Psoas muscle (tissue), 8 donors: ENCODE data around the gene PSMB7. TPM values are rescaled to one million over a fixed set of nuclear protein-coding genes. Genes with fewer than 3 reads are reported as not detected.

ENCODE experiments used
- ATAC-seq, 4 donors: fragments of 200-7000 bp; cut with Tn5 transposase; one replicate each; pipeline ENCODE4 v1.9.1; 2020; ENCODE audit warnings: moderate library complexity in 3 of 4, mild to moderate bottlenecking in 2 of 4
- DNase-seq, 2 donors: peaks; one replicate each; pipeline ENCODE4 v3.0.0-alpha.2; 2020
- H3K27ac ChIP-seq: fragments of 200-600 bp; one replicate; pipeline ENCODE4 v1.8.0; 2022
- H3K27me3 ChIP-seq, 3 donors: fragments of 200-600 bp in 1 of 3; one replicate each; pipeline versions ENCODE4 v1.6.1 to v1.8.0; 2013 to 2022; ENCODE audit warnings: low read length in 2 of 3, mild to moderate bottlenecking in 2 of 3, moderate library complexity in 1 of 3; ENCODE audit not compliant: insufficient read depth in 3 of 3
- H3K36me3 ChIP-seq, 2 donors: fragments of 200-600 bp in 1 of 2; one replicate each; pipeline versions ENCODE4 v1.6.1 to v1.8.0; 2013 to 2022; ENCODE audit warnings: low read depth in 1 of 2, mild to moderate bottlenecking in 1 of 2, moderate library complexity in 1 of 2; ENCODE audit not compliant: insufficient read depth in 1 of 2
- H3K4me1 ChIP-seq: fragments of 200-600 bp; one replicate; pipeline ENCODE4 v1.8.0; 2022
- H3K4me3 ChIP-seq: fragments of 200-600 bp; one replicate; pipeline ENCODE4 v1.8.0; 2022; ENCODE audit warnings: mild to moderate bottlenecking
- H3K9me3 ChIP-seq: fragments of 200-600 bp; one replicate; pipeline ENCODE4 v1.8.0; 2022
- WGBS, 3 donors: extraction: QIAGEN DNeasy Blood & Tissue Kit; methylation state at CpG; one replicate each; pipeline versions ENCODE4 v1.1.6 to v1.1.7; 2013; 5-methylcytosine and 5-hydroxymethylcytosine counted together
- intact Hi-C, 2 donors: fragments of 100-400 bp; cut with DNase I; formaldehyde crosslinking; loops; one replicate each; pipeline versions ENCODE4 v1.11.0 to v1.14.2; 2022
- polyA plus RNA-seq, 3 donors: library from polyadenylated mRNA; stranded (reverse); fragments of 200-250 nt; gene quantifications; one replicate each; pipeline ENCODE4 v1.2.3, GENCODE V29; 2013
- total RNA-seq, 4 donors: library from RNA; stranded (reverse); fragmentation: NEBNext Ultra II Directional in 2 of 4; extraction: Animal tissue kit (Norgen Biotek cat#: 25700) in 2 of 4; gene quantifications; one replicate each; pipeline versions ENCODE4 v1.2.1 to v1.2.4, GENCODE V29; 2021 to 2023
- TF ChIP-seq, protein P1 (sequence below): fragments of 200-600 bp; IDR thresholded peaks from one replicate; pipeline ENCODE4 v1.8.0; 2022; ENCODE audit warnings: antibody characterized with exemption
- donor health status: healthy with polysubstance abuse.
- donor health status: DM: no; HTN: no; CAD: no; lungs with moderate emphysema.
- donor health status: Bipolar disorder and iron deficiency.
- donor health status: healthy.
- donor health status: DM: yes; HTN: yes; CAD: no.
- donor health status: DM: no; HTN: no; CAD: no.
- donor health status: DM: no; HTN: no; CAD: no.
- donor health status: DM: yes; HTN: yes; CAD: no.

Gene PSMB7
- total and polyA plus RNA-seq, 7 donors = 144 to 421 (median 189) TPM

GRCh38 chr9:124351672-124352468 lies 63.4 kb downstream of the PSMB7 start:
- Histone ChIP-seq H3K27me3 (no peaks in the 10 kb centered on the region), H3K9me3 (no peaks in the 10 kb centered on the region), H3K36me3 (peaks cover 7 to 96% of the 10 kb centered on the region in 2 donors), H3K4me1 (no peaks in the 10 kb centered on the region), H3K4me3 (no peak overlapping the region), H3K27ac (no peak overlapping the region)
- intact Hi-C loops = loop anchor here in 1 of 2 donors (5.0 kb wide), 1 partner anchor 1075 kb away; no protein-coding TSS in a partner anchor
- TF ChIP-seq, protein P1, sequence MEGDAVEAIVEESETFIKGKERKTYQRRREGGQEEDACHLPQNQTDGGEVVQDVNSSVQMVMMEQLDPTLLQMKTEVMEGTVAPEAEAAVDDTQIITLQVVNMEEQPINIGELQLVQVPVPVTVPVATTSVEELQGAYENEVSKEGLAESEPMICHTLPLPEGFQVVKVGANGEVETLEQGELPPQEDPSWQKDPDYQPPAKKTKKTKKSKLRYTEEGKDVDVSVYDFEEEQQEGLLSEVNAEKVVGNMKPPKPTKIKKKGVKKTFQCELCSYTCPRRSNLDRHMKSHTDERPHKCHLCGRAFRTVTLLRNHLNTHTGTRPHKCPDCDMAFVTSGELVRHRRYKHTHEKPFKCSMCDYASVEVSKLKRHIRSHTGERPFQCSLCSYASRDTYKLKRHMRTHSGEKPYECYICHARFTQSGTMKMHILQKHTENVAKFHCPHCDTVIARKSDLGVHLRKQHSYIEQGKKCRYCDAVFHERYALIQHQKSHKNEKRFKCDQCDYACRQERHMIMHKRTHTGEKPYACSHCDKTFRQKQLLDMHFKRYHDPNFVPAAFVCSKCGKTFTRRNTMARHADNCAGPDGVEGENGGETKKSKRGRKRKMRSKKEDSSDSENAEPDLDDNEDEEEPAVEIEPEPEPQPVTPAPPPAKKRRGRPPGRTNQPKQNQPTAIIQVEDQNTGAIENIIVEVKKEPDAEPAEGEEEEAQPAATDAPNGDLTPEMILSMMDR = no peak
- no peak for DNase-seq
- 75 to 79% (median 78%) methylated on average over 15 of the region's 15 CpGs for WGBS, 3 donors
- ATAC-seq = no peak

- TF ChIP-seq, protein P1 = no peak
- Histone ChIP-seq H3K27ac (no peak overlapping the region), H3K27me3 (no peaks in the 10 kb centered on the region), H3K4me3 (no peak overlapping the region), H3K4me1 (no peaks in the 10 kb centered on the region), H3K9me3 (no peaks in the 10 kb centered on the region), H3K36me3 (peaks cover 4 to 98% of the 10 kb centered on the region in 2 donors)
- DNase-seq (no peak), ATAC-seq (no peak)
- WGBS, 3 donors = 80 to 82% (median 80%) methylated on average over 16 of the region's 16 CpGs
- intact Hi-C loops = loop anchor here in 1 of 2 donors (5.0 kb wide), 1 partner anchor 1077 kb away; no protein-coding TSS in a partner anchor
These were observed 64.6 kb downstream of the PSMB7 start for GRCh38 chr9:124350494-124351263.

- TF ChIP-seq, protein P1 = no peak
- WGBS, 3 donors = 93 to 94% (median 93%) methylated on average over 24 to 25 of the region's 25 CpGs
These were observed 65.4 kb downstream of the PSMB7 start for GRCh38 chr9:124349675-124350493.

DNA sequence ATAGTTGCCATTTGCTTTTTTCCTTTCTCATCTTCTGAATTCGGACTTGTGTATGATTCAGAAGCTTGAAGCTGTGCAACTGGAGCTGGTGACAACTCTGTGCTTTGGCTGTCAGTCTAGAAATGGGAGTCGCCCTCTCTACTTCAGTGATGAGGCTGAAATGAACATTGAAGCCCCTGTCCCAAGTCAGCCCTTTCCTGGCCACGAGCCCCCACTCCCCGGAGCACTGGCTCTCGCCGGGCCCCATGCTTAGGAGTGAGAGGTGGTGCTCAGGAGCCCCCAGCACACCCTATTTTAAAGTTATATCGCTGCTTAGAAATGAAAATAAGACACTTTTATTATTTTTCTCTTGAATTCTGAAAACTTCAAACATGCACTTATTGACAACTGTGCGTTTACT lies 66.0 kb downstream of the PSMB7 start:
- no peak for DNase-seq
- H3K4me3 ChIP-seq = no peak overlapping the region
- H3K27me3 ChIP-seq = no peaks in the 10 kb centered on the region
- H3K4me1 ChIP-seq = no peaks in the 10 kb centered on the region
- intact Hi-C loops = no loop called here
- ATAC-seq = no peak
- no peak overlapping the region for H3K27ac ChIP-seq
- TF ChIP-seq, protein P1 = no peak
- peaks cover 4 to 97% of the 10 kb centered on the region in 2 donors for H3K36me3 ChIP-seq
- no peaks in the 10 kb centered on the region for H3K9me3 ChIP-seq
- 90 to 93% (median 93%) methylated on average over 8 of the region's 8 CpGs for WGBS, 3 donors

More at GRCh38 chr9:124349675-124350493, 65.4 kb downstream of the PSMB7 start:
- Histone ChIP-seq H3K4me1 (no peaks in the 10 kb centered on the region), H3K9me3 (no peaks in the 10 kb centered on the region), H3K36me3 (peaks cover 4 to 98% of the 10 kb centered on the region in 2 donors), H3K27ac (no peak overlapping the region), H3K27me3 (no peaks in the 10 kb centered on the region), H3K4me3 (no peak overlapping the region)
- intact Hi-C loops = loop anchor here in 1 of 2 donors (5.0 kb wide), 1 partner anchor 1077 kb away; no protein-coding TSS in a partner anchor
- DNase-seq = peak in 1 of 2 donors; percentile 28
- ATAC-seq = no peak
